Left renal pelvis (tissue), 4 donors: ENCODE data around the gene BDH1. TPM values are rescaled to one million over a fixed set of nuclear protein-coding genes. Genes with fewer than 3 reads are reported as not detected.

Experiments
- DNase-seq, 4 donors: peaks; one replicate each; pipeline ENCODE4 v3.0.0-alpha.2; 2013; ENCODE audit warnings: low read depth in 4 of 4, low spot score in 3 of 4
- polyA plus RNA-seq, 4 donors: library from polyadenylated mRNA; unstranded; fragments of 120-200 nt; gene quantifications; one replicate each; pipeline ENCODE4 v1.2.1, GENCODE V29; 2013; ENCODE audit not compliant: insufficient read length in 4 of 4

BDH1 gene
- polyA plus RNA-seq, 4 donors, result 5.2 to 50.1 (median 36.5) TPM

DNA sequence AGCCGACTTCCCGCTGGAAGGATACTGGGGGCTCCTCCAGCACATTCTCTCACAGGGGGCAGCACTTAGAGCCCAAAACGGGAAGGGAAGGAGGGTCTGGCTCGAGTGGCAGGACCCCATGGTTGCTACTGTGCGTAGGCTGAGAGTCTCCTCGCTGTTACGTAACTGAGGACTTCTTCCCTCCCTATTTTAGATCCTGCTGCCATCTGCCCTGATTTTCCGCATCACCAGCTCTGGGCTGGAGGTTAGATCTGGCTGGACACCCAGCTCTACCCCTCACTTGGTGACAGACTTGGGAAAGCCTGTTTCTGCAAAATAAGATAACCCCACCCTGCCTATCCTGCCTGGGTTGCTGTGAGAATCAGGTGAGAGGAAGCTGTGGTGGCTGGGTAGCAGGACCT lies 47.7 kb downstream of the BDH1 start:
- DNase-seq, result no peak

DNA sequence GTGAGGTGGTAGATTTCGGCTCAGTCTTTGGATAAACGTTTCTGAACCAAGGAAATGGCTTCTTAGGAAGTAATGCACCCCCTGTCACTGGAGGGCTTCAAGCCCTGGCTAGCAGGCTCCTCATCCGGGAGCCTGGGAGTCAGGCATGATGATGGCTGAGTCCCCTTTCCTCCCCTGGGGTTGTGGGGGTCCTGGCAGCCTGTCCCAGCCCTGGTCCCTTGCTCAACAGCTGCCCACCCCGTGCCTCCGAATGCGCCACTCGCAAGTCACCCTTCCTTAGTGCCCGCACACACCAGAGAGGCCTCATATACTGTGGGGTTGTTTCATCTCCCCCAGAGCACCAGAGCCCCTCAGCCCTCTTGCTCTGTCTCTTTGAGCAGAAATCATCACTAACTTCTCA lies 48.2 kb downstream of the BDH1 start:
- no peak for DNase-seq

DNA sequence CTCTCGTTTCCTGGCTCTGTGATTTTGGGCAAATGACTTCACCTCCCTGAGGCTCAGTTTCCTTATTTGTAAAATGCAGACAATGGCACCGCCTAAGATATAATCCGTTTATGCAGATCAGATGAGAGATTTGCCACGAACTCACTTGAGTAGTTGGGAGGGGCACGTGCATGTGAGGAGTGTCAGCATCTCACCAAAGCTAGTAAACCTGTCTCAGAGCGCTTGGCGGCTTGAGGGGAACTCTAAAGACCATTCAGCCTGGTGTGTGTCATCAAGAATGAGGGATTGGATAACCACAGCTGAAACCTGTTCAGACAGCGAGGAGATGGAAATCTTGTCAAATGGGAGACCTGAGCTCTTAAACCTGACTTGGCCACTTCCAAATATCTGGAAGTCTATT lies 48.7 kb downstream of the BDH1 start:
- DNase-seq, result no peak

DNA sequence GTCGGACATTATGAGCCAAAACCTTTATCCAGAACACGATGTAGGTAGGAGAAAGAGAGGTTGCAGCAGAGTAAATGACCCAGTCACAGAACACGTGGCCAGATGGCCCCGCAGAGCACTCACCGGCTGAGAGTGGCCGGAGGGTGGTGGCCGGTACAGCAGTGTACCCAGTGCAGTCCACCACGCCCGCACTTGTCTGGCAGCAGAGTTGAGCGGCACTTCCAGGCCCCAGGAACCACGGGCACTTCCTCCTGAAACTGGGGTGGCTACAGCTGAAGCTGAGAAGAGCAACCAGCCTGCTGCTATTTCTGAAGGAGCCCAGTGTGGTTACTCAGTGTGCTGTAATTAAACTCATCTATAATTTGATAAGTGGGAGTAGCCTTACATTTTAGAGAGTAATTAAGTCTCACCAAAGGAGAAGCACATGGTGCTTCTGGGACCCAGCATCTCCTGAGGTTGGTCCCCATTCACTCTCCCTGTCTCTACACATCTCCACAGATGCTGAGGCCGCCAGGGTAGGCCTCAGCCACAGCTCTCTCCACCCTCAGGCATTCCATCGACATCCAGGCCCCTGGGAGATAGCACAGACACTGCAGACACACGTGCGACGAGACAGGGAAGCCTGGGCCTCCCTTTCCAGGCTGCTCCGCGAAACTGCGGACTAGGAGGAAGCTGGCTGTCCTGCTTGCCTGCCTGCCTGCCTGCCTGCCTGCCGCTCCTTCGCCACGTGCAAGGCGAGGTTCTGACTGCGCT lies 49.8 kb downstream of the BDH1 start:
- no peak for DNase-seq

DNA sequence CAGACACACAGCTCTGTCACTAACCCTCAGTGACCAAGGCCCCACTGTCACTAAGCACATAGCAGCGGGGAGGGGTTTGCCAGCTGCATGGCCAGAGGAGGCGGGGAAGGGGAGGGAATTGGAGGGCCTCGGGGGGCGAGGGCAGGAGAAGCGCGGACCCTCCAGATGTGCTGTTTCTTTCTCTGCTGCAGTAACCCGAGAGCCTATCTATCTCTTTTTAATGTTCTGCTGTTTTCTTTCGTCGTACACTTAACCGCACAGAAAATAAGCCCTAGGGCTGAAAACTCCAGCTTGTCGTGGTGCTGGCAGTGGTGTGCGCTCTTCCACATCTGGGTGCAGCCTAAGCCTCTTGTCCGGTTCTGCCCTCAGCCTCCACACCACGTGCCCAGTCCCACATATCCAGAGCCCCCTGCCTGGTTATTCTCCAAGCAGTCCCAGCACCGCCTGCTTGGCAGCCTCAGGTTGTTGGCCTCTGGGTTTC lies 51.1 kb downstream of the BDH1 start:
- no peak for DNase-seq

DNA sequence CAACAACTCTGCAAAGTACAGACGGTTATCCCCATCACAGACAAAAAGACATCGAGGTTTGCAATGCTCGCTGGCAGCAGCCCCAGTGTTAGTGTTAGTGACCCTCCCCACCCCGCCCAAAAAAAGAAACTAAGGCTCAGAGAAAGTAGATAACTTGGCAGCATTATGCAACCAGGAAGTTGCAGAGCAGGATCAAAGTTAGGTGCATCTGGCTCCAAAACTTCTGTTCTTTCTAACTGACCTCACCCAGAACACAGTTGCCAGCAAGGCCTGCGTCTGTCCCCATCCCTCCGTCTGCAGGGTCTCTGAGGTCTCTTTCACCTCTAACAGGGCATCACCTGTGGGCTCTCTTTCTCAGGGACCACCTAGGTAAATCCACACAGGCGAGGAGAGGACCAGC lies 51.5 kb downstream of the BDH1 start:
- DNase-seq, result no peak

DNA sequence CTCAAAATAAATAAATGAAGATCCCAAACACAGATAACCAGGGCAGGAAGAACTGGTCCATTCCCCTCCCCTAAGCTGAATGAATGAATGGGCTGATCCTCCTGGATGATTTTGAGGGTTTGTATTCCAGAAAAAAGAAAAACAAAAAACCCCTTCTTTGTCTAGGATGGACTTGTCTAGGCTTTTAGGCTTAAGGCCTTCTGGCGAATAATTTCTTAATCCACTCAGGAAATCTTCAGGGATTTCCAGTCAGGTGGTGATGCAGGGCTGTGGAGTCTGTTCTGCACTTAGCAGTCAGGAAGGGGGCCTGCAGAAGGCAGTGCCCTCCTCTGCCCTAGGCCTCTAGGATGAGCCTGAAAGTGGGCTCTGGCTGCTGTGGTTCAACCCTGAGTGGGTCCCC lies 52.1 kb downstream of the BDH1 start:
- no peak for DNase-seq

DNA sequence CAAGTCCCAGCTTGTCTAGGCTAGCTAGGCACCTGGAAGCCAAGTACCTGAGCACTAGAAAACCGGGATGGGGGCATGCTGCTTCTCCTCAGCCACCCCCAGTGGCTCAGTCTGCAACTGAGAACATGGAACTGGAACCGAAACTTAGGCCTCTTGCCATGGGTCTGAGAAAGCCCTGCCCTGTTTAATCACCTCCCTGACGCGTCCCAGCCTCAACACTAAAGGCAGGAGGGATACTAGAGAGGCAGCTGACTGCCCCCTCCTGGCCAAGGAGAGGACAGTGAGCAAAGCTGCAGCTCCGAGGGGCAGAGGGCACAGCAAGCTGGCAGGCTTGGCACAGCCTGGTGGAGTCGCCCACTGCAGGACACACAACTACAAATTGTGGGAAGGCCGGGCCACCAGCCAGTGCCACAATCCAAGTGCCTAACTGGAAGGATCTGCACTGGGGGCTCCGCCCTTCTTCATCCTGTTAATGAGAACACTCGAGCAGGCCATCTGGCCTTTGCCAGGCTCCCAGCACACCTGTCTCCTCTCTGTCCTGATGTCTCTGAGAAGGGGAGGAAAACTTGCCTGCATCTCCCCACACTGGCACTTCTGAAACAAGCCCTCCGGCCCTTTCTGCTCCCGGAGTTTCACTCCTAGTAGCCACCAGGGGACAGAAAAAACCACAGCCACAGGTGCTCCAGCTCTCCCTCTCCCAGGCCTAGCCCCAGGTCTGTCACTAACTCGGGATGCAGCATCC lies 53.7 kb downstream of the BDH1 start:
- no peak for DNase-seq

DNA sequence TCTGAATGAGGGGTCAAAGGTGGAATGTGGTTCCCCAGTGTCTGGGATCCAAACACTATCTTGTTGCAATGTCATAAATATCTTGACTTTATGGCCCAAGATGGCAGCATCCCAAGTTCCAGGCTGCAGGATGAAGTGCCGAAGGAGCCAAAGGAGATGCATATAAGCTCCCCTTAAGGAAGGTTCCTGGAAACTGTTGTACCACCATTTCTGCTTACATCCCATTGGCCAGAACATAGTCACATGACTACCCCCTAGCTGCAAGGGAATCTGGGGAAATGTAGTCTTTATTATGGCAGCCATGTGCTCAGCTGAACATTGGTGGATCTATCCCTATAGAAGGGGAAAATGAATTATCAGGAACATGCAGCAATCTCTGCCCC lies 54.3 kb downstream of the BDH1 start:
- no peak for DNase-seq

DNA sequence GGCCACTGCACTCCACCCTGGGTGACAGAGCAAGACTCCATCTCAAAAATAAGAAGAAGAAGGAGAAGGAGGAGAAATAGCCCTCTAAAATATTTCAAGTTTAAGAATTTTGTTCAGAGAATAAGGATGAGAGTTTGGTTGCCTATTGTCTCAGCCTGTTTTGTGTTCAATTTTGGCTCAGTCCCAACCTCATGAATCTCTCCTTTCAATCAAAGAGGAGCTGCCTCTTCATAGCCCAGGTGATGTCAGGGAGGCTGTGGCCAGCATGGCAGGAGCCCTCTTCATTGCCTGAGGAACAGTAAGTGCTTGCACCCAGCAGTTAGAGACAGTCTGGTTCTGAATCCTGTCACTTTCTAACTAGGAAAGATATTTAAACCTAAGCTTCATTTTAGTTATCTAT lies 55.0 kb downstream of the BDH1 start:
- no peak for DNase-seq

DNA sequence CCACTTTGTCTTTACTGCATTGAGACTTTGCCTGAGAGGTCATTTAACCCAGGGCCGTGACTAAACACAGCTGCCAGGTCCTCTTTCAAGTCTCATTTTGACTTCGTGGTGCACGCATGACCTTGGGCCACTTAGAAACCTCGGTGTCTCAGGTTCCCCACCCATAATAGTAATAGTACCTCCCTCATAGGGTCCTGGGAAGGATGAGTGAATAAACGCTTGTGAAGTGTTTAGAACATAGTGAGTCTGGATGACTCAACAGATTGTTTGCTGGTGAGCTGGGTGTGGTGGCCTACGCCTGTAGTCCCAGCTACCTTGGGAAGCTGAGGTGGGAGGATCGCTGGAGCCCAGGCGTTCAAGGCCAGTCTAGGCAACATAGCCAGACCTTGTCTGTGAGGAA lies 56.3 kb downstream of the BDH1 start:
- no peak for DNase-seq

DNA sequence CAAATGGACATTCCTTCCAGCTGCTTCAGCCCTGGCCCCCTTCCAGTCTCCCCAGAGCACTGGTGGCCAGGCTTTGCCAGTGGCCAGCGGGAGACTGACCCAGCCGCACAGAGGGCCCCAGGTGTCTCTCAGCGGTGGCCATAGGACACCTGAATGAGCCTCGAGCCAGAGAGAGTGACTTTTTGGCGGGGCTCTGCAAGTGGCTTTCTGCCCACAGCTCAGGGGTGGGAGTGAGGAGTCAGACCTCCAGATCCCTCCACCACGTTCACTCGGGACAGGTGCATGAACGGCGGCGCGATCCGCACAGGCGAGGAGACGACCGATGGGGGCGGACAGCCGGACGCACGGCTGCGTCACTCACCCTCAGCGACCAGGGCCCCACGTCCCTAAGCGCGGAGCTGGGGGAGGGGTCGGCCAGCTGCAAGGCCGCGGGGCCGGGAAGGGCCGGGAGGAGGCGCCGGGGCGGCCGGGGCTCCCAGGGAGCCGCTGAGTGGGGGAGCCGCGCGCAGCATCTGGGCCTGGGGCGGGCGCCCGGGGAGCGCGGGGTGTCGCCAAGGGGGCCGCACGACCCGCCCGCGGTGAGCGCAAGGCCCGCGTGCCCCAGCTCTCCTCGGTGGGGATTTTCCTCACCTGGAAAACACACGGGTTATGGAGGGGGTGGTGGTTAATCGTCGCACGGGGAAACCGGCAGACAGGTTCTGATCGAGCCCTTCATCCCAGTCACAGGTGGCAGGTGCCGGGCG lies 57.1 kb downstream of the BDH1 start:
- no peak for DNase-seq

DNA sequence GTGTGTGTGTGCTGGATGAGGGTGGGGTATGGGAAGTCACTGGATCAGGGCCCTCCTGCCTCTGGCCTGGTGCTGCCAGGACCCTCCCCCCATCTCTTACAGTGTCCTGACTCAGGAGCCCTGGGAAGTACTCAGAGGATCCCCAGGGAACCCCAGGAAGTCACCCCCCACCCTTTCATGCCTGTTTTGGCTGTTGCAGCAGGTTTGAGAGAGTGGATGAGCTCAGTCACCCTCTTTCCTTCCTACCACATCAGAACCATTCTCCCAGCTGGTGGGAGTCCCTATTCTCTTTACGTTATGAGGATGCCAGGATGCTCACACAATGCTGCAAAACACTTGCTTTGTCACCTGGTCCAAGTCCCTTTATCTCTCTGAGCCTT lies 59.0 kb downstream of the BDH1 start:
- no peak for DNase-seq

DNA sequence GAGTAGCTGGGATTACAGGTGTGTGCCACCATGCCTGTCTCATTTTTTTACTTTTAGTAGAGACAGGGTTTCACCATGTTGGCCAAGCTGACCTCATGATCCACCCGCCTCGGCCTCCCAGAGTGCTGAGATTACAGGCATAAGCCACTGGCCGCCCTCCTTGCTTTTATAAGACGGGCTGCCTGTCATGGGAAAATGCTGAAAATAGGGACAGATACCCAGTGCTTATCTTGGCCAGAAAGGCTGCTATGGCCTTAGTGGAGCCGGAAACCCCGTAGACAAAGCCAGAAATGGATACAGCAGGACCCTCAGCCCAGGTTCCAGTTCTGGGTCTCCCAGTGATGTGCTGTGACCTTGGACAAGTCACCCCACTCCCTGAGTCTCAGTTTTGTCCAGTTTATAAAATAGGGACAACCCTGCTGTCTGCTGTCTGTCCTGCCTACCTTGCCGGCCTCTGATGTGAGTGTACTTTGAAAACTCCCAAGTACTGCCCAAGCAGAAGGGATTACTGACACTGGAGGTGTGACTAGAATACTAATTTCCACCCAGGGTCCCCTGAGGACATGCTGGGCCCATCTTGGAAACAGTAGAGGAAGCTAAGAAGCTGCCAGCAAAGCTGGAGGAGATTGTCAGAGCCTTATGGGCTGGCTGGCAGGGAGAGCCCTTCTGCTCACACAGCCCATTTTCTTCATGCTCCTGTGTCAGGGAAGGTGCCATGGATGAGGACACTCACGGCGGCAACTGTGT lies 59.6 kb downstream of the BDH1 start:
- DNase-seq, result no peak

DNA sequence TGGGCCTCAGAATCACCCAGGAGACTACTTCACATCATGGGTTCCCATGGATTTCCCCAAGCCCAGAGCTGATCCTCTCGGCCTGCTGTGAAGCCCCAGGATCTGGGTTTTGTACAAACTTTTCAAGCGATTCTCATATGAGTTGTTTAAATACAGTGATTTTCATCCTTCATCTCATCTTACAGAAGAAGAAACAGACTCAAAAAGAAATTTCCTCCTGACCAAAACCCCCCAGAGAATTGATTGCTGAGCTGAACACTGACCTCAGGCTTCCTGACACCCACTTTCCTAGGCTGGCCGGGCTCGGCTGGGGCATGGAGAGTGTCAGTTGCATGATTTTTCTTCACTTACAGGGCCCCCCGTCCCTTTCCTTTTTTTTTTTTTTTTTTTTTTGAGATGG lies 60.3 kb downstream of the BDH1 start:
- DNase-seq, result no peak

DNA sequence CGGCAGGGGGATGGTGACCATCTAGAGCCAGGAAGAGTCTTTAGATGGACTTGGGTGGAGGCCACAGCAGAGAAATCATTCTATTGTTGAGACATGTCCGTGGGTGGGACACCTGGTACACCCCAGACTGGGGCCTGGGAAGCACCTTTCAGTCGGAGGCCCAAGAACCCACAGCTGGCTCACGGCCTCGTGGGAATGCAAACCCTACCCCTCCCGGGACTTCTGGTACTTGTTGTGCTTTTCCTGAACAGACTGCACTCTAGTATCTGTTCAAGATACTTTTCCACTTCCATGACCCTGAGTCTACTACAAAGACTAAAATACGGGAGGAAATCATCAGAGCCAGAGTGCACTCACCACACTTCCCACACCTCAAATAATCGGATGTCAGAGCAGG lies 60.7 kb downstream of the BDH1 start:
- DNase-seq, result no peak

DNA sequence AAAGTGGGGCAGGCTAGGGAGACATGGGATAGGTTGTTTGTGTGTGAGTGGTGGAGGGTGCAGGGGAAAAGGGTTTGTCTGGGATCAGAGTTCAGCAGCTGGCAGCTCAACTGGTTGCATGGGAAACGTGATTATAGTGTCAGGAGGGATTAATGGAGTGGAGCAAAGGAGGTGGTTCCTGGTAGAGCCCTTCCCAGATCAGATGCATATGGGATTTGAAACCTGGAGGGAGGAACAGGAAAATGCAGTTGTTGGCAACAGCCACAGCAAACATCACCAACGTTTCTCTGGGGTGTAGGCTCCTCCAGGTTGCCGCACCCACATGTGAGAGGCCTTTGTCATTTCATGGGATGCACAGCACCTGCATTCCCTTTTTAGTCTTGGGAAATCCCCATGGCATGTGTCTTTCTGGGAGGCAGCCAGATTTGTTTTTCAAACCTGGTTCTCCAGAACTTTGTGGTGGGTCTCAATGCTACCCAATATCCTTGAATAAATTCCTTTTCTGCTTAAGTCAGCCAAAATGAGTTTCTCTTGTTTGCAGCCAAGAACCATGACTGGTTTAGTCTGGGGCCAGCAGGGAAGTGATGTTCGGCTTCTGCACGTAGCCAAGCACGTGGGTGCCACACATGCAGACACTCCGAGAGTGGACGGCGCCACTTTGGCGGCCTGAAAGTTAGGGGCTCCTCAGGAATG lies 61.3 kb downstream of the BDH1 start:
- peak in 1 of 4 donors; percentile 66 for DNase-seq

DNA sequence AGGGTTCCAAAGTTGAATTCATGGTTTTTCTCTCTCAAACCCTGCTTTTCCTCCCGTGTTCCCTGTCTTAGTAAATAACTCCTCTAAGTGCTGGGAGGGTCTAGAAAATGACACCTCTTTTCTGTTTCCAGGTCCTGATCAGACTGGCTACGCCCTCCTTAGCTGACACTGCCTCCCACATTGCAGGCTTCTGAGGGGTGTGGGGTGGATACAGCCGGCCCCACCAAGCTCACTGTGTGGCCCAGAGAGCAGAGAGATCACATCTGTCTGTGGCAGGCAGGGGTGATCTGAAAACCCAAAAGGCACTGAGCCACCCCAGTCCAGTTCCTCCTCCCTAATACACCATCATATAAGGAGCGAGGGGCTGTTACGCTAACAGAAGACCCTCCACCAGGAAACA lies 62.7 kb downstream of the BDH1 start:
- no peak for DNase-seq

DNA sequence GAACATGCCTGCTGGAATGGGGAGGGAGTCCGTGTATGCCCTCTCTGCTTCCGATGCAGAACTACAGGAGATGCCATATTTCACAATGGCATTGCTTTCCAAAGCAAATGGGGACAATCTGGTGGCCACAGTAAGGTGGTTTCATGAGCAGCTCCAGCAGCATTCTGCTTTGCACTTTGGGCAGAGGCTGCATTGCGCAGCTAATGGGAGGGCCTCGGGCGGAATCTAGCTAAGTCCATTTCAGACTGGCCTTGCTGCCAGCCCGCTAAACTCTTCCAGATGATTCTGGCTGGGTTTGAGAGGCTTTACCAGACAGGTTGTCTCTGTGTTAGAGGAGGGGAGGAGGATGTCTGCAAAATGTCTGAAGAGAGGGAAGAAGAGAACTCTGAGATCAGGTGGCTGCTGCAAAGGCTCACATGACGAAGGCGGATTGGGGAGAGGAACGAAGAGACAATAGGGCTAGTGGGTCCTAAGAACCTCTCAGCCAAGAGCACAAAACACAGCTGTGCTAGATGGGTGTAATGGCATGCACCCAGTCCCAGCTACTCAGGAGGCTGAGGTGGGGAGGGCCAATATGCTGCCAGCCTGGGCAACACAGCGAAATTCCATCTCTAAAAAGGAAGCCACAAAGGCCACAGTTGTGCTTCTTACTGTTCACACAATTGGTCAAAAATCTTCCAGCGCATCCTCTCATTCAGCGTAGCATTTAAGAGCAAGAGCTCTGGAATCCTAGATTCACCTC lies 63.7 kb downstream of the BDH1 start:
- DNase-seq, result no peak

DNA sequence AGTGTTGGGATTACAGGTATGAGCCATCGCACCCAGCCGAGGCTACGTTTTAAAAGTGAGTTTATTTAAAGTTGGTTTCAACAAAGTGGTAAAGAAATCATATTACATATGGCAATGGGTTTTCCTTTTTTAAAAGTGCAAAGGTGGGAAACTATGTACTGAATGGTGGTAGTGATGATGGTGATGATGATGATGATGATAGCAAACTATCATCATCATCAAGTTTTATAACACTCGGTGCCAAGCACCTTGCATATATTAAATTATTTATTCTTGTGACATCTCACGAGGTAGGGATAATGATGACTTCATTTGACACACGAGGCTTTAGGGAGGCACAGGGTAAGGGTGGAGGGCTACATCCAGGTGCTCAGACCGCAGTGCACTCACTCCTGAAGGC lies 64.3 kb downstream of the BDH1 start:
- no peak for DNase-seq
